GM20000 (cell line): Measurements from ENCODE around the gene EFNA5.
A peak's percentile ranks its signal among the peaks of the same experiment; 100 is the strongest.

Experiments
- DNase-seq: peaks from one replicate; pipeline ENCODE4 v3.0.0; 2012; ENCODE audit warnings: low spot score
- CTCF ChIP-seq: IDR thresholded peaks from 2 replicates; pipeline ENCODE4 v1.5.1; 2012; ENCODE audit warnings: mild to moderate bottlenecking, control low read depth; ENCODE audit errors: extremely low read depth, missing control alignments

EFNA5 gene

GRCh38 chr5:107673368-107674136 is 2.8 kb upstream of the EFNA5 start:
- DNase-seq, result peak; percentile 89
- peak; percentile 96 for TF ChIP-seq CTCF

- peak; percentile 32 for DNase-seq
- TF ChIP-seq CTCF, result no peak
These were observed 2.3 kb upstream of the EFNA5 start for GRCh38 chr5:107673039-107673367.

DNA sequence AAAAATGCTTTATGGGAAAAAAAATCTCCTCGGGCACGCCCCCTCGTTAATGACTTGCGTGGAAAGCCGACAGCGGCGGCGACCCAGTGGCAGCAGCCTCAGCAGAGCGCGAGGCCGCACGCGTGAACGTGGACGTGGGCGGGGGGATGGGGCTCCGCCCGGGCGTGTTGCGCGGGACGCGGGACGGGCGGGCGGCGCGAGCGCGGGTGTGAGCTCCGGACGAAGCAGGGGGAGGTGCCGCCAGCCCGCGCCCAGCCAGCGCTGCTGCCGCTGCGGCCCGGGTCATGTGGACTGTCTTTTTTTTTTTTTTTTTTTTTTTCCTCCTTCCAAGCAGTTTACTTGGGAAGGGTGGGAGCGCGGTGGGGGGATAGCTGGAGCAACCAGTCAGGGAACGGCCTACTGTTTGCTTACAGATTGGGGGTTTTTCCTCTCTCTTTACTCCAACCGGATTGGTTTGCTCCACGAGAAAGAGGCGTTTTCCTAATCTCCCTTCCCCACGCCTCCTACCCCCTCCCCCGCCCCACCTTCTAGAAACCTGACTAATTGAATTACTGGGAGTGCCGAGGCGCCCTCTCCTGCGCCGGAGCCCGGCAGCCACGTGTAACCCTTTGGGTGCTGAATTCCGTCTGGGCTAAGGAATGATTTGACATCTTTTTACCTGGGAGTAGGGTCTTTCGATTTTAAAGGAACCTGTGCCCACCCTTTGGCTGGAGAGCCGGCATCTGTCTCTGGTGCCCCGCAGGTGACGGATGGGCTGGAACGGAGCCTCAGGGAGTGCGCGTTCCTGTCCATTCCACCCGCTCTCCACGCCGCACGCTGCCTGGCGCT is 1.7 kb upstream of the EFNA5 start:
- no peak for TF ChIP-seq CTCF
- DNase-seq, result peak; percentile 72

GRCh38 chr5:107671742-107672210 is 1.0 kb upstream of the EFNA5 start:
- DNase-seq, result no peak
- no peak for TF ChIP-seq CTCF

GRCh38 chr5:107670087-107670931 is 428 bp downstream of the EFNA5 start:
- TF ChIP-seq CTCF, result no peak
- peak; percentile 50 for DNase-seq

DNA sequence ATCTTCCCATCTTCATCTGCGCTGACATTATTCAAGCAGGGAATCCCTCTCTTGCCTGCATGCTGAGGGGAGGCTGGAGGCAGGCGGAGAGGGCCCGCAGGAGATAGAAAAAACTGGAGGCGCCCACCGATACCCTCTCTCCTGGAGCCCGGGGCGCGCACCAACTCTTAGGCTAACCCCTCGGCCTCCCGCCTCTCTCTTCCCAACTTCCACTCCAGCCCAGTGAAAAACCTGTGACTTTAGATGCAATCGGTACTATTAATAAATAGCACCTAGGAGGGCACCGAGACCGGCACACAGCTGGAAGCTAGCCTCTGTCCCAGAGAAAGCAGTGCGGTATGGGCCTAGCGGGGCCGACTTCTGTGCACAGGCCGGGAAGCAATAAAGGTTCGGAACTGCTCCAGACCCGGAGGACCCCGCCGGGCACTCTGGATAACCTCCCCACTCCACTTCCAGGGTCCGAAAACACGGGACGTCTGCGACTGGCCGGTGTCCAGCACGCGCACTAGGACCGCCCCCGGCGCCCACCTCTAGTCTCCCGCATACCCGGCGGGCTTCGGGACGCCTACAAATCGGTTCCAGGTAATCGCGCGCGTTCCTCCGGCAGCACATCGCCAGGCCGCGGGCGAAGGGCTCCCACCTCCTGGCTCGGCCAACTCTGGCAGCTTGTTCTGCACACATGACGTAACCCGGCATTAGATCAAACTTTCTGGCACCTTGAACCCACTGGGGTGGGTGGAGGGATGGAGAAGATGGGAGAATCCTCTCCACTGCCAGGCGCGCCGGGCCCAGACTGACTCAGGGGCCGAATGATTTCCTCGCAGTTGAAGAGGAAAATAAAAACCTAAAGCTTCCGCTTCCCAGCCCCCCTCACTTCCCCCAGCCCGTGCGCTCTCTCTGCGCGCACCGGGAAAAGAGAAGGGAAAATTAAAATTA is 1.4 kb downstream of the EFNA5 start:
- DNase-seq, result no peak
- TF ChIP-seq CTCF, result no peak
